ENCODE results near the gene PDE11A. TPM values are rescaled to one million over a fixed set of nuclear protein-coding genes. Genes with fewer than 3 reads are reported as not detected.

The PDE11A gene
- polyA plus RNA-seq, 4 donors = 4.8 to 9.8 (median 7.1) TPM

GRCh38 chr2:177676636-177677035 is 395.9 kb downstream of the PDE11A start:
- no peak for DNase-seq (ENCODE audit: low read depth in 4 of 4, low spot score in 3 of 4)

GRCh38 chr2:177675825-177676224 is 396.8 kb downstream of the PDE11A start:
- DNase-seq (ENCODE audit: low read depth in 4 of 4, low spot score in 3 of 4) = no peak

GRCh38 chr2:177675350-177675821 is 397.2 kb downstream of the PDE11A start:
- DNase-seq (ENCODE audit: low read depth in 4 of 4, low spot score in 3 of 4) = no peak

- DNase-seq (ENCODE audit: low read depth in 4 of 4, low spot score in 3 of 4) = no peak
Observed at GRCh38 chr2:177673602-177674595, 398.7 kb downstream of the PDE11A start.

GRCh38 chr2:177671662-177672061 is 400.9 kb downstream of the PDE11A start:
- DNase-seq (ENCODE audit: low read depth in 4 of 4, low spot score in 3 of 4) = no peak

- DNase-seq (ENCODE audit: low read depth in 4 of 4, low spot score in 3 of 4) = no peak
Observed at GRCh38 chr2:177670791-177671535, 401.6 kb downstream of the PDE11A start.

- DNase-seq (ENCODE audit: low read depth in 4 of 4, low spot score in 3 of 4) = no peak
Observed at GRCh38 chr2:177669625-177670330, 402.8 kb downstream of the PDE11A start.

- DNase-seq (ENCODE audit: low read depth in 4 of 4, low spot score in 3 of 4) = no peak
Observed at GRCh38 chr2:177669201-177669600, 403.4 kb downstream of the PDE11A start.

GRCh38 chr2:177668617-177669016 is 404.0 kb downstream of the PDE11A start:
- DNase-seq (ENCODE audit: low read depth in 4 of 4, low spot score in 3 of 4) = no peak

GRCh38 chr2:177667626-177668025 is 405.0 kb downstream of the PDE11A start:
- no peak for DNase-seq (ENCODE audit: low read depth in 4 of 4, low spot score in 3 of 4)

GRCh38 chr2:177666408-177666807 is 406.2 kb downstream of the PDE11A start:
- no peak for DNase-seq (ENCODE audit: low read depth in 4 of 4, low spot score in 3 of 4)

GRCh38 chr2:177665948-177666347 is 406.6 kb downstream of the PDE11A start:
- DNase-seq (ENCODE audit: low read depth in 4 of 4, low spot score in 3 of 4) = no peak

GRCh38 chr2:177665328-177665727 is 407.2 kb downstream of the PDE11A start:
- no peak for DNase-seq (ENCODE audit: low read depth in 4 of 4, low spot score in 3 of 4)

- no peak for DNase-seq (ENCODE audit: low read depth in 4 of 4, low spot score in 3 of 4)
Observed at GRCh38 chr2:177662895-177663294, 409.7 kb downstream of the PDE11A start.

GRCh38 chr2:177660742-177661141 is 411.8 kb downstream of the PDE11A start:
- no peak for DNase-seq (ENCODE audit: low read depth in 4 of 4, low spot score in 3 of 4)

GRCh38 chr2:177658309-177658708 is 414.3 kb downstream of the PDE11A start:
- DNase-seq (ENCODE audit: low read depth in 4 of 4, low spot score in 3 of 4) = no peak

- DNase-seq (ENCODE audit: low read depth in 4 of 4, low spot score in 3 of 4) = no peak
Observed at GRCh38 chr2:177651833-177652232, 420.7 kb downstream of the PDE11A start.

GRCh38 chr2:177649568-177650518 is 422.7 kb downstream of the PDE11A start:
- DNase-seq (ENCODE audit: low read depth in 4 of 4, low spot score in 3 of 4) = no peak

GRCh38 chr2:177646791-177647190 is 425.8 kb downstream of the PDE11A start:
- no peak for DNase-seq (ENCODE audit: low read depth in 4 of 4, low spot score in 3 of 4)

GRCh38 chr2:177646241-177646640 is 426.3 kb downstream of the PDE11A start:
- no peak for DNase-seq (ENCODE audit: low read depth in 4 of 4, low spot score in 3 of 4)

All from left renal pelvis (tissue), 4 donors.